HL-60/S4 treated with retinoic acid at 250 ng/mL for 4 days and 3 days (cell line): ENCODE data around the gene ZEB2.

Source experiments
- in situ Hi-C: fragments of 300-500 bp; cut with MboI; formaldehyde crosslinking; loops from 2 replicates; pipeline ENCODE4 v1.7.0; 2022; ENCODE audit warnings: low sequenced_read_pairs

Gene ZEB2

GRCh38 chr2:144514616-144515091, 5.3 kb downstream of the ZEB2 start:
- in situ Hi-C loops, result no loop called here

- in situ Hi-C loops, result no loop called here
Observed at GRCh38 chr2:144513388-144514101, 6.4 kb downstream of the ZEB2 start.

GRCh38 chr2:144512891-144513351, 7.0 kb downstream of the ZEB2 start:
- in situ Hi-C loops, result no loop called here

GRCh38 chr2:144512470-144512869, 7.4 kb downstream of the ZEB2 start:
- in situ Hi-C loops, result no loop called here

GRCh38 chr2:144511937-144512336, 8.0 kb downstream of the ZEB2 start:
- in situ Hi-C loops, result no loop called here

GRCh38 chr2:144511226-144511810, 8.6 kb downstream of the ZEB2 start:
- in situ Hi-C loops, result no loop called here

- in situ Hi-C loops, result no loop called here
Observed at GRCh38 chr2:144510294-144510991, 9.5 kb downstream of the ZEB2 start.

GRCh38 chr2:144509879-144510221, 10.1 kb downstream of the ZEB2 start:
- in situ Hi-C loops, result no loop called here

GRCh38 chr2:144509001-144509878, 10.7 kb downstream of the ZEB2 start:
- in situ Hi-C loops, result no loop called here

- in situ Hi-C loops, result no loop called here
Observed at GRCh38 chr2:144508172-144508851, 11.6 kb downstream of the ZEB2 start.

- in situ Hi-C loops, result no loop called here
Observed at GRCh38 chr2:144507441-144508171, 12.3 kb downstream of the ZEB2 start.

- in situ Hi-C loops, result no loop called here
Observed at GRCh38 chr2:144505245-144505831, 14.6 kb downstream of the ZEB2 start.

GRCh38 chr2:144504218-144504641, 15.7 kb downstream of the ZEB2 start:
- in situ Hi-C loops, result no loop called here

- in situ Hi-C loops, result no loop called here
Observed at GRCh38 chr2:144503242-144503641, 16.7 kb downstream of the ZEB2 start.

GRCh38 chr2:144502369-144502768, 17.6 kb downstream of the ZEB2 start:
- in situ Hi-C loops, result no loop called here

- in situ Hi-C loops, result no loop called here
Observed at GRCh38 chr2:144501627-144502026, 18.3 kb downstream of the ZEB2 start.

GRCh38 chr2:144501118-144501517, 18.8 kb downstream of the ZEB2 start:
- in situ Hi-C loops, result no loop called here

- in situ Hi-C loops, result no loop called here
Observed at GRCh38 chr2:144500563-144500962, 19.4 kb downstream of the ZEB2 start.

- in situ Hi-C loops, result no loop called here
Observed at GRCh38 chr2:144498277-144498676, 21.6 kb downstream of the ZEB2 start.
